Smooth muscle cell (in vitro differentiated cells): ENCODE data around the gene IRAK1BP1. TPM values are rescaled to one million over a fixed set of nuclear protein-coding genes. Genes with fewer than 3 reads are reported as not detected.
"Not testable (repeated sequence)": the region's sequence is repeated elsewhere in the genome, so short reads cannot be mapped to it uniquely, and the experiment has no call there.

Experiments used
- DNase-seq: peaks from one replicate; lab custom pipeline; 2025; ENCODE audit not compliant: unreplicated experiment; lab: John Stamatoyannopoulos, UW
- H2AFZ ChIP-seq: fragments of 200-600 bp; sonication (generic); 2 replicates; pipeline ENCODE4 v1.6.0; 2016; ENCODE audit warnings: antibody characterized with exemption, low read depth, mild to moderate bottlenecking
- H3F3A ChIP-seq: fragments of 200-600 bp; sonication (generic); 2 replicates; pipeline ENCODE4 v1.6.0; 2017; ENCODE audit warnings: antibody characterized with exemption, low read depth
- H3K27ac ChIP-seq: fragments of 200-600 bp; sonication (generic); 2 replicates; pipeline ENCODE4 v1.5.1; 2016; ENCODE audit warnings: low read depth, mild to moderate bottlenecking
- H3K27me3 ChIP-seq: fragments of 200-600 bp; sonication (generic); 2 replicates; pipeline ENCODE4 v1.6.1; 2016; ENCODE audit warnings: low read depth, mild to moderate bottlenecking
- H3K36me3 ChIP-seq: fragments of 200-600 bp; sonication (generic); 2 replicates; pipeline ENCODE4 v1.5.1; 2016; ENCODE audit warnings: low read depth
- H3K4me1 ChIP-seq: fragments of 200-600 bp; sonication (generic); 2 replicates; pipeline ENCODE4 v1.5.1; 2016; ENCODE audit warnings: low read depth
- H3K4me2 ChIP-seq: fragments of 200-600 bp; sonication (generic); 2 replicates; pipeline ENCODE4 v1.6.0; 2016; ENCODE audit warnings: mild to moderate bottlenecking
- H3K4me3 ChIP-seq: fragments of 200-600 bp; sonication (generic); 2 replicates; pipeline ENCODE4 v1.5.1; 2016; ENCODE audit warnings: mild to moderate bottlenecking
- H3K79me2 ChIP-seq: fragments of 200-600 bp; sonication (generic); 2 replicates; pipeline ENCODE4 v1.6.0; 2016; ENCODE audit warnings: low read depth, mild to moderate bottlenecking
- H3K9ac ChIP-seq: fragments of 200-600 bp; sonication (generic); 2 replicates; pipeline ENCODE4 v1.6.0; 2016; ENCODE audit warnings: low read depth
- H3K9me3 ChIP-seq: fragments of 200-600 bp; sonication (generic); replicated peaks from 2 replicates; pipeline ENCODE4 v1.5.1; 2016; ENCODE audit warnings: low read depth
- H4K20me1 ChIP-seq: fragments of 200-600 bp; sonication (generic); 2 replicates; pipeline ENCODE4 v1.6.0; 2016; ENCODE audit warnings: low read depth
- WGBS: methylation state at CpG from one replicate; pipeline ENCODE4 v1.1.7; 2016; ENCODE audit warnings: low lambda C conversion rate; 5-methylcytosine and 5-hydroxymethylcytosine counted together
- polyA plus RNA-seq: library from polyadenylated mRNA; unstranded; fragments of >200 nt; fragmentation: Nextera tagmentation; extraction: Ambion mirVana; gene quantifications from 2 replicates; pipeline ENCODE4 v1.2.1, GENCODE V29; 2016
- total RNA-seq: library from RNA; depleted of rRNA; stranded (reverse); fragments of >200 nt; gene quantifications from 2 replicates; pipeline ENCODE4 v1.2.3, GENCODE V29; 2014
- TF ChIP-seq, protein P1 (sequence below): fragments of 200-600 bp; sonication (generic); IDR thresholded peaks from 2 replicates; pipeline ENCODE4 v1.5.1; 2017; ENCODE audit warnings: borderline replicate concordance, mild to moderate bottlenecking, antibody characterized with exemption; ENCODE audit not compliant: insufficient read depth, poor library complexity, severe bottlenecking

IRAK1BP1 gene
- total and polyA plus RNA-seq, 2 experiments from 2014 or later = 1.3 to 2.3 TPM

DNA sequence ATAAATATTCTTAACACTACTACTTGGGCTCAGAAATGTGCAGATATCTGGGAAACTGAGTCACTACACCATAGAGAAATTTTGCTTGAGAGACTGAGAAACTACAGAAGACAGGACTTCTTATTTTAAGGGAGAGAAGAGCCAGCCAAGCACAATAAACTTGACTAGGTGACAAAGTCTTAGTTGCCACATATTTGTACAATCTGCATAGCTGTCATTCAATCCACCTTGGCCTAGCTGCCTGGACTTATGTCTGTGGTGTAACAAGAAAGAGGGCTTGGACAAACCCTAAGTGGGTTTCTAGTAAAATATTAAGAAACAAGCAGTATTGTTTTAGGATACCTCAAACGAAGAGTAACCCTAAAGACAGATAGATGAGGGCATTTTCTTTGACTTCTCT lies 21.8 kb upstream of the IRAK1BP1 start:
- Histone ChIP-seq H3K36me3 (no peaks in the 10 kb centered on the region), H3K9me3 (no peaks in the 10 kb centered on the region), H2AFZ (no peak overlapping the region), H4K20me1 (no peaks in the 10 kb centered on the region), H3K27ac (no peak overlapping the region), H3K79me2 (no peaks in the 10 kb centered on the region), H3K4me2 (no peak overlapping the region), H3K27me3 (no peaks in the 10 kb centered on the region), H3K4me3 (no peak overlapping the region), H3F3A (no peaks in the 10 kb centered on the region), H3K9ac (no peak overlapping the region), H3K4me1 (no peaks in the 10 kb centered on the region)
- TF ChIP-seq, protein P1, sequence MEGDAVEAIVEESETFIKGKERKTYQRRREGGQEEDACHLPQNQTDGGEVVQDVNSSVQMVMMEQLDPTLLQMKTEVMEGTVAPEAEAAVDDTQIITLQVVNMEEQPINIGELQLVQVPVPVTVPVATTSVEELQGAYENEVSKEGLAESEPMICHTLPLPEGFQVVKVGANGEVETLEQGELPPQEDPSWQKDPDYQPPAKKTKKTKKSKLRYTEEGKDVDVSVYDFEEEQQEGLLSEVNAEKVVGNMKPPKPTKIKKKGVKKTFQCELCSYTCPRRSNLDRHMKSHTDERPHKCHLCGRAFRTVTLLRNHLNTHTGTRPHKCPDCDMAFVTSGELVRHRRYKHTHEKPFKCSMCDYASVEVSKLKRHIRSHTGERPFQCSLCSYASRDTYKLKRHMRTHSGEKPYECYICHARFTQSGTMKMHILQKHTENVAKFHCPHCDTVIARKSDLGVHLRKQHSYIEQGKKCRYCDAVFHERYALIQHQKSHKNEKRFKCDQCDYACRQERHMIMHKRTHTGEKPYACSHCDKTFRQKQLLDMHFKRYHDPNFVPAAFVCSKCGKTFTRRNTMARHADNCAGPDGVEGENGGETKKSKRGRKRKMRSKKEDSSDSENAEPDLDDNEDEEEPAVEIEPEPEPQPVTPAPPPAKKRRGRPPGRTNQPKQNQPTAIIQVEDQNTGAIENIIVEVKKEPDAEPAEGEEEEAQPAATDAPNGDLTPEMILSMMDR = no peak
- 83% methylated on average over 1 of the region's 1 CpG for WGBS
- no peak for DNase-seq

DNA sequence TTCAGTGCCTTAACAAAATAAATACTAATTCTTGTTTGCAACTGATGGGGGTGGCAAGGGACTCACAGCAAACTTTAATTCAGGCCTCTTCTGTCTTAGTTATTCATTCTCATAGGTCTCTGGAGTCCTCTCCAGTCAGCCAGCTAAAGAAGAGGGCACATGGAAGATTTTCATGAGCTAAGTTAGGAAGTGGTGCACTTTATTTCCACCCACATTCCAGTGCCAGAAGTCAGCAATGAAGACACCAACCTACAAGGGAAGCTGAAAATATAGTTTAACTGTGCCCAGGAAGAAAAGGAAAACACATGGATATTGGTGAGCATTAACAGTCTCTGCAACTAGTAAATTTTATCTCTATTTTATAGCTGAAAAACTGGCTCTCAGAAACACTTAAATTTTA lies 16.7 kb upstream of the IRAK1BP1 start:
- no peaks in the 10 kb centered on the region for H3F3A ChIP-seq
- H3K4me1 ChIP-seq = no peaks in the 10 kb centered on the region
- H3K27me3 ChIP-seq = no peaks in the 10 kb centered on the region
- H3K4me3 ChIP-seq = no peak overlapping the region
- H2AFZ ChIP-seq = no peak overlapping the region
- TF ChIP-seq, protein P1 = no peak
- DNase-seq = no peak
- no peak overlapping the region for H3K9ac ChIP-seq
- no peak overlapping the region for H3K4me2 ChIP-seq
- H3K9me3 ChIP-seq = no peaks in the 10 kb centered on the region
- no peaks in the 10 kb centered on the region for H3K36me3 ChIP-seq
- no peaks in the 10 kb centered on the region for H4K20me1 ChIP-seq
- H3K27ac ChIP-seq = no peak overlapping the region
- H3K79me2 ChIP-seq = no peaks in the 10 kb centered on the region

DNA sequence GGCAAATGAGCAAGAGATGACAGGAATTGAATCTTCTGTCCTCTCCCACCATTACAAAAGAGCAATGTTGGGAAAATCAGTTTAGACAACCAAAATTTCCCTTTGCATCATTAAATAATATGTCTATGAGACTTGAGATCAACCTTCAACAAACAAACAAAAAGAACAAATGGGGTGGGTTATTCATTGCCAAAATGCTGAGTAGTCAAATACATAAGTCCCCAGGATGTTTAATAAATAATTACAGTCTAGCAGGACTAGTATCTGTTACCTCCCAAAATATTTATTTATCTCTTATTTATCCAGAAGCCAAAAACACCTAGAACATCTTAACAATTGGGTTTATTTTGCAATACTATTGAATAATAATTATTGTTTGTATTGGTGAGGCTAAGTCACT lies 16.2 kb upstream of the IRAK1BP1 start:
- Histone ChIP-seq H3K9me3 (no peaks in the 10 kb centered on the region), H2AFZ (no peak overlapping the region), H3K4me2 (no peak overlapping the region), H3K4me1 (no peaks in the 10 kb centered on the region), H3K9ac (no peak overlapping the region), H3K79me2 (no peaks in the 10 kb centered on the region), H4K20me1 (no peaks in the 10 kb centered on the region), H3K27ac (no peak overlapping the region), H3K4me3 (no peak overlapping the region), H3F3A (no peaks in the 10 kb centered on the region), H3K27me3 (no peaks in the 10 kb centered on the region), H3K36me3 (no peaks in the 10 kb centered on the region)
- no peak for DNase-seq
- TF ChIP-seq, protein P1 = no peak

GRCh38 chr6:78854546-78854945 lies 12.8 kb upstream of the IRAK1BP1 start:
- TF ChIP-seq, protein P1 = no peak
- no peaks in the 10 kb centered on the region for H3K79me2 ChIP-seq
- H3K4me2 ChIP-seq = no peak overlapping the region
- H3K27me3 ChIP-seq = no peaks in the 10 kb centered on the region
- WGBS = 95% methylated on average over 9 of the region's 9 CpGs
- no peaks in the 10 kb centered on the region for H4K20me1 ChIP-seq
- H3K9ac ChIP-seq = no peak overlapping the region
- H3K9me3 ChIP-seq = no peaks in the 10 kb centered on the region
- H3K4me3 ChIP-seq = no peak overlapping the region
- H3K4me1 ChIP-seq = no peaks in the 10 kb centered on the region
- no peak overlapping the region for H3K27ac ChIP-seq
- no peak for DNase-seq
- H2AFZ ChIP-seq = no peak overlapping the region
- no peaks in the 10 kb centered on the region for H3K36me3 ChIP-seq
- H3F3A ChIP-seq = no peaks in the 10 kb centered on the region

DNA sequence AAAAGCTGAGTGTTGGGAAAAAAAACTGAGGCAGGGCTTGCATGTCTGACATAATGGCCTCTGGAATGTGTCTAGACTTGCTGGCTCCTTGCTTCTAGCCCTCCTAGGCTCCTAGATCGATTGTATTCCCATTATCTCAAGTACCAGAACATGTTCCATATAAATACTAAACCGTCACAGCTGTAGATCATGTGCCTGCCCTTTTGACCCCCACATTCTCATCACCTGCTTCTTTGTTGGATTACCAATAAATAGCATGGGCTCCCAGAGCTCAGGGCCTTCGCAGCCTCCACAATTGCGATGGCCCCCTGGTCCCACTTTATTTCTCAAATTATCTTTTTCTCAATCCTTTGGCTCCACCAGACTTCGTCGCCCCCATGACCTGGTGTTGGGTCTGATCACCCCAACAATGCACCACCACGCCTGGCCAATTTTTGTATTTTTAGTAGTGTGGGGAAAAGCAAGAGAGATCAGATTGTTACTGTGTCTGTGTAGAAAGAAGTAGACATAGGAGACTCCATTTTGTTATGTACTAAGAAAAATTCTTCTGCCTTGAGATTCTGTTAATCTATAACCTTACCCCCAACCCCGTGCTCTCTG lies 8.9 kb upstream of the IRAK1BP1 start:
- not testable (repeated sequence) for H3K27ac ChIP-seq, H3K4me2 ChIP-seq, H3F3A ChIP-seq, H3K4me1 ChIP-seq, H3K4me3 ChIP-seq, H3K36me3 ChIP-seq, DNase-seq, H3K79me2 ChIP-seq, H2AFZ ChIP-seq, H3K27me3 ChIP-seq, H4K20me1 ChIP-seq, H3K9me3 ChIP-seq, H3K9ac ChIP-seq
- 92% methylated on average over 8 of the region's 8 CpGs for WGBS
